ENCODE results near the gene SEC24C.

The SEC24C gene

GRCh38 chr10:73803680-73804286 lies 59.6 kb downstream of the SEC24C start:
- Histone ChIP-seq H3K27ac (ENCODE audit: low read depth, low read length) (no peak overlapping the region), H3K4me1 (ENCODE audit: control insufficient read depth, insufficient read depth, low read length) (peaks cover 2% of the 10 kb centered on the region), H3K27me3 (ENCODE audit: control insufficient read depth, insufficient read depth, low read length) (no peaks in the 10 kb centered on the region), H3K36me3 (ENCODE audit: control insufficient read depth, insufficient read depth, low read length) (peaks cover 61% of the 10 kb centered on the region), H3K4me3 (ENCODE audit: low read length) (no peak overlapping the region), H3K9ac (ENCODE audit: low read length) (no peak overlapping the region)

GRCh38 chr10:73806176-73806950 lies 62.2 kb downstream of the SEC24C start:
- no peak overlapping the region for H3K4me3 ChIP-seq (ENCODE audit: low read length)
- peaks cover 53% of the 10 kb centered on the region for H3K36me3 ChIP-seq (ENCODE audit: control insufficient read depth, insufficient read depth, low read length)
- peaks cover 5% of the 10 kb centered on the region for H3K4me1 ChIP-seq (ENCODE audit: control insufficient read depth, insufficient read depth, low read length)
- no peak overlapping the region for H3K27ac ChIP-seq (ENCODE audit: low read depth, low read length)
- H3K27me3 ChIP-seq (ENCODE audit: control insufficient read depth, insufficient read depth, low read length), result no peaks in the 10 kb centered on the region
- H3K9ac ChIP-seq (ENCODE audit: low read length), result no peak overlapping the region

GRCh38 chr10:73807471-73807870 lies 63.3 kb downstream of the SEC24C start:
- Histone ChIP-seq H3K27me3 (ENCODE audit: control insufficient read depth, insufficient read depth, low read length) (no peaks in the 10 kb centered on the region), H3K4me1 (ENCODE audit: control insufficient read depth, insufficient read depth, low read length) (peaks cover 5% of the 10 kb centered on the region), H3K36me3 (ENCODE audit: control insufficient read depth, insufficient read depth, low read length) (peaks cover 46% of the 10 kb centered on the region), H3K4me3 (ENCODE audit: low read length) (no peak overlapping the region), H3K27ac (ENCODE audit: low read depth, low read length) (no peak overlapping the region), H3K9ac (ENCODE audit: low read length) (no peak overlapping the region)

- Histone ChIP-seq H3K27ac (ENCODE audit: low read depth, low read length) (no peak overlapping the region), H3K9ac (ENCODE audit: low read length) (no peak overlapping the region), H3K4me1 (ENCODE audit: control insufficient read depth, insufficient read depth, low read length) (peaks cover 5% of the 10 kb centered on the region), H3K36me3 (ENCODE audit: control insufficient read depth, insufficient read depth, low read length) (peaks cover 39% of the 10 kb centered on the region), H3K27me3 (ENCODE audit: control insufficient read depth, insufficient read depth, low read length) (no peaks in the 10 kb centered on the region), H3K4me3 (ENCODE audit: low read length) (no peak overlapping the region)
Measured at GRCh38 chr10:73808021-73808815, 64.0 kb downstream of the SEC24C start.

GRCh38 chr10:73809061-73809818 lies 65.1 kb downstream of the SEC24C start:
- no peaks in the 10 kb centered on the region for H3K27me3 ChIP-seq (ENCODE audit: control insufficient read depth, insufficient read depth, low read length)
- H3K27ac ChIP-seq (ENCODE audit: low read depth, low read length), result no peak overlapping the region
- no peak overlapping the region for H3K9ac ChIP-seq (ENCODE audit: low read length)
- no peak overlapping the region for H3K4me3 ChIP-seq (ENCODE audit: low read length)
- H3K4me1 ChIP-seq (ENCODE audit: control insufficient read depth, insufficient read depth, low read length), result peaks cover 5% of the 10 kb centered on the region
- peaks cover 39% of the 10 kb centered on the region for H3K36me3 ChIP-seq (ENCODE audit: control insufficient read depth, insufficient read depth, low read length)

GRCh38 chr10:73810358-73810734 lies 66.2 kb downstream of the SEC24C start:
- peaks cover 46% of the 10 kb centered on the region for H3K36me3 ChIP-seq (ENCODE audit: control insufficient read depth, insufficient read depth, low read length)
- H3K4me1 ChIP-seq (ENCODE audit: control insufficient read depth, insufficient read depth, low read length), result peaks cover 5% of the 10 kb centered on the region
- peak overlapping the region; percentile 82 for H3K4me3 ChIP-seq (ENCODE audit: low read length)
- H3K9ac ChIP-seq (ENCODE audit: low read length), result peak overlapping the region; percentile 40
- H3K27ac ChIP-seq (ENCODE audit: low read depth, low read length), result peak overlapping the region; percentile 85
- H3K27me3 ChIP-seq (ENCODE audit: control insufficient read depth, insufficient read depth, low read length), result no peaks in the 10 kb centered on the region

- peaks cover 5% of the 10 kb centered on the region for H3K4me1 ChIP-seq (ENCODE audit: control insufficient read depth, insufficient read depth, low read length)
- H3K27me3 ChIP-seq (ENCODE audit: control insufficient read depth, insufficient read depth, low read length), result no peaks in the 10 kb centered on the region
- peak overlapping the region; percentile 47 for H3K9ac ChIP-seq (ENCODE audit: low read length)
- peak overlapping the region; percentile 85 for H3K27ac ChIP-seq (ENCODE audit: low read depth, low read length)
- H3K36me3 ChIP-seq (ENCODE audit: control insufficient read depth, insufficient read depth, low read length), result peaks cover 41% of the 10 kb centered on the region
- peak overlapping the region; percentile 82 for H3K4me3 ChIP-seq (ENCODE audit: low read length)
Measured at GRCh38 chr10:73810735-73811465, 66.7 kb downstream of the SEC24C start.

GRCh38 chr10:73812657-73813056 lies 68.5 kb downstream of the SEC24C start:
- H3K27me3 ChIP-seq (ENCODE audit: control insufficient read depth, insufficient read depth, low read length), result no peaks in the 10 kb centered on the region
- no peak overlapping the region for H3K4me3 ChIP-seq (ENCODE audit: low read length)
- H3K9ac ChIP-seq (ENCODE audit: low read length), result no peak overlapping the region
- H3K4me1 ChIP-seq (ENCODE audit: control insufficient read depth, insufficient read depth, low read length), result peaks cover 3% of the 10 kb centered on the region
- H3K27ac ChIP-seq (ENCODE audit: low read depth, low read length), result no peak overlapping the region
- peaks cover 36% of the 10 kb centered on the region for H3K36me3 ChIP-seq (ENCODE audit: control insufficient read depth, insufficient read depth, low read length)

- Histone ChIP-seq H3K27me3 (ENCODE audit: control insufficient read depth, insufficient read depth, low read length) (no peaks in the 10 kb centered on the region), H3K4me3 (ENCODE audit: low read length) (no peak overlapping the region), H3K9ac (ENCODE audit: low read length) (no peak overlapping the region), H3K4me1 (ENCODE audit: control insufficient read depth, insufficient read depth, low read length) (peaks cover 3% of the 10 kb centered on the region), H3K36me3 (ENCODE audit: control insufficient read depth, insufficient read depth, low read length) (peaks cover 33% of the 10 kb centered on the region), H3K27ac (ENCODE audit: low read depth, low read length) (no peak overlapping the region)
Measured at GRCh38 chr10:73813333-73813732, 69.2 kb downstream of the SEC24C start.

GRCh38 chr10:73814276-73814895 lies 70.2 kb downstream of the SEC24C start:
- Histone ChIP-seq H3K36me3 (ENCODE audit: control insufficient read depth, insufficient read depth, low read length) (peaks cover 31% of the 10 kb centered on the region), H3K4me1 (ENCODE audit: control insufficient read depth, insufficient read depth, low read length) (peaks cover 3% of the 10 kb centered on the region), H3K9ac (ENCODE audit: low read length) (no peak overlapping the region), H3K27me3 (ENCODE audit: control insufficient read depth, insufficient read depth, low read length) (no peaks in the 10 kb centered on the region), H3K4me3 (ENCODE audit: low read length) (no peak overlapping the region), H3K27ac (ENCODE audit: low read depth, low read length) (no peak overlapping the region)

- peaks cover 3% of the 10 kb centered on the region for H3K4me1 ChIP-seq (ENCODE audit: control insufficient read depth, insufficient read depth, low read length)
- H3K9ac ChIP-seq (ENCODE audit: low read length), result no peak overlapping the region
- no peaks in the 10 kb centered on the region for H3K27me3 ChIP-seq (ENCODE audit: control insufficient read depth, insufficient read depth, low read length)
- H3K36me3 ChIP-seq (ENCODE audit: control insufficient read depth, insufficient read depth, low read length), result peaks cover 31% of the 10 kb centered on the region
- H3K27ac ChIP-seq (ENCODE audit: low read depth, low read length), result no peak overlapping the region
- H3K4me3 ChIP-seq (ENCODE audit: low read length), result no peak overlapping the region
Measured at GRCh38 chr10:73814896-73815718, 70.9 kb downstream of the SEC24C start.

Measured in rectal smooth muscle tissue (tissue), 1 donor.